DOHH2 (cell line): ENCODE data around the gene LYRM4.

ENCODE experiments used
- H3F3A ChIP-seq: fragments of 200-600 bp; sonication (generic), shearing (Covaris generic); 2 replicates; pipeline ENCODE4 v1.6.0; 2016; ENCODE audit warnings: antibody characterized with exemption, mild to moderate bottlenecking; ENCODE audit not compliant: control insufficient read depth, insufficient read depth
- H3K27ac ChIP-seq: fragments of 200-600 bp; sonication (generic); 2 replicates; pipeline ENCODE4 v1.5.1; 2014; ENCODE audit warnings: low read depth, mild to moderate bottlenecking, low read length, moderate library complexity
- H3K27me3 ChIP-seq: fragments of 200-600 bp; sonication (generic); 2 replicates; pipeline ENCODE4 v1.6.1; 2014; ENCODE audit warnings: mild to moderate bottlenecking, low read length, mixed read lengths; ENCODE audit not compliant: control insufficient read depth
- H3K36me3 ChIP-seq: fragments of 200-600 bp; sonication (generic); 2 replicates; pipeline ENCODE4 v1.6.1; 2014; ENCODE audit warnings: mild to moderate bottlenecking, low read length, moderate library complexity, mixed read lengths; ENCODE audit not compliant: control insufficient read depth
- H3K4me1 ChIP-seq: fragments of 200-600 bp; sonication (generic); 2 replicates; pipeline ENCODE4 v1.6.1; 2014; ENCODE audit warnings: mild to moderate bottlenecking, low read length, mixed read lengths; ENCODE audit not compliant: control insufficient read depth
- H3K4me2 ChIP-seq: fragments of 200-600 bp; sonication (generic); 2 replicates; pipeline ENCODE4 v1.6.0; 2014; ENCODE audit warnings: mild to moderate bottlenecking, low read length, moderate library complexity
- H3K4me3 ChIP-seq: fragments of 200-600 bp; sonication (generic); 2 replicates; pipeline ENCODE4 v1.5.1; 2014; ENCODE audit warnings: mild to moderate bottlenecking, low read length, mixed read lengths
- H3K79me2 ChIP-seq: fragments of 200-600 bp; sonication (generic); 2 replicates; pipeline ENCODE4 v1.6.1; 2014; ENCODE audit warnings: mild to moderate bottlenecking, low read length, mixed read lengths; ENCODE audit not compliant: control insufficient read depth
- H3K9me2 ChIP-seq: fragments of 200-600 bp; sonication (generic); replicated peaks from 2 replicates; pipeline ENCODE4 v1.6.1; 2014; ENCODE audit warnings: mild to moderate bottlenecking, low read length, mixed read lengths; ENCODE audit not compliant: control insufficient read depth
- H3K9me3 ChIP-seq: fragments of 200-600 bp; sonication (generic); 2 replicates; pipeline ENCODE4 v1.6.1; 2014; ENCODE audit warnings: antibody characterized with exemption, low read length, mixed read lengths; ENCODE audit not compliant: control insufficient read depth, insufficient read depth
- H4K20me1 ChIP-seq: fragments of 200-600 bp; sonication (generic); 2 replicates; pipeline ENCODE4 v1.6.0; 2014; ENCODE audit warnings: low read depth, mild to moderate bottlenecking, antibody characterized with exemption, low read length, moderate library complexity; ENCODE audit not compliant: control insufficient read depth, insufficient read depth
- CTCF ChIP-seq: fragments of 200-600 bp; sonication (generic); IDR thresholded peaks from one replicate; pipeline ENCODE4 v1.5.1; 2014; ENCODE audit warnings: antibody characterized with exemption, mild to moderate bottlenecking, low read depth, low read length; ENCODE audit not compliant: poor library complexity, severe bottlenecking
- EZH2phosphoT487 ChIP-seq: fragments of 200-600 bp; sonication (generic); IDR thresholded peaks from 2 replicates; pipeline ENCODE4 v1.6.1; 2017; ENCODE audit warnings: borderline replicate concordance, mild to moderate bottlenecking, antibody characterized with exemption, low read length, moderate library complexity, mixed read lengths

Gene LYRM4

GRCh38 chr6:5072440-5072839 lies 188.3 kb downstream of the LYRM4 start:
- Histone ChIP-seq H3K27ac (no peak overlapping the region), H3K79me2 (no peaks in the 10 kb centered on the region), H4K20me1 (no peaks in the 10 kb centered on the region), H3F3A (no peaks in the 10 kb centered on the region), H3K27me3 (peaks cover 3% of the 10 kb centered on the region; the same call in 1 of the 2 replicates), H3K4me1 (no peaks in the 10 kb centered on the region), H3K4me2 (no peak overlapping the region), H3K9me3 (no peaks in the 10 kb centered on the region), H3K36me3 (no peaks in the 10 kb centered on the region), H3K9me2 (no peaks in the 10 kb centered on the region), H3K4me3 (no peak overlapping the region)
- TF ChIP-seq CTCF: no peak

GRCh38 chr6:5071216-5071615 lies 189.5 kb downstream of the LYRM4 start:
- no peaks in the 10 kb centered on the region for H3K4me1 ChIP-seq
- no peaks in the 10 kb centered on the region for H3F3A ChIP-seq
- H3K27ac ChIP-seq: no peak overlapping the region
- H3K36me3 ChIP-seq: no peaks in the 10 kb centered on the region
- no peak overlapping the region for H3K4me2 ChIP-seq
- H3K27me3 ChIP-seq: peaks cover 3% of the 10 kb centered on the region; the same call in 1 of the 2 replicates
- TF ChIP-seq EZH2phosphoT487: no peak
- no peak for TF ChIP-seq CTCF
- no peak overlapping the region for H3K4me3 ChIP-seq
- H3K9me2 ChIP-seq: no peaks in the 10 kb centered on the region
- no peaks in the 10 kb centered on the region for H3K9me3 ChIP-seq
- no peaks in the 10 kb centered on the region for H4K20me1 ChIP-seq
- H3K79me2 ChIP-seq: no peaks in the 10 kb centered on the region

- Histone ChIP-seq H3K27ac (no peak overlapping the region), H3F3A (no peaks in the 10 kb centered on the region), H3K4me3 (no peak overlapping the region), H3K9me2 (no peaks in the 10 kb centered on the region), H3K27me3 (no peaks in the 10 kb centered on the region), H3K79me2 (no peaks in the 10 kb centered on the region), H4K20me1 (no peaks in the 10 kb centered on the region), H3K4me2 (no peak overlapping the region), H3K9me3 (no peaks in the 10 kb centered on the region), H3K4me1 (peaks cover 6% of the 10 kb centered on the region), H3K36me3 (no peaks in the 10 kb centered on the region)
- TF ChIP-seq CTCF (no peak), EZH2phosphoT487 (no peak)
Observed at GRCh38 chr6:5068153-5068751, 192.5 kb downstream of the LYRM4 start.
